HEK293T (cell line): ENCODE measurements around the gene FAM72D.
"Not testable (repeated sequence)": the region's sequence is repeated elsewhere in the genome, so short reads cannot be mapped to it uniquely, and the experiment has no call there.

Experiments
- ARNT ChIP-seq: fragments of 450-650 bp; IDR thresholded peaks from 2 replicates; pipeline ENCODE4 v1.6.1; 2017; ENCODE audit warnings: mild to moderate bottlenecking
- BHLHE40 ChIP-seq: fragments of 450-650 bp; IDR thresholded peaks from 2 replicates; pipeline ENCODE4 v1.6.1; 2016; ENCODE audit warnings: mild to moderate bottlenecking, moderate library complexity, borderline replicate concordance
- CTBP1 ChIP-seq: fragments of 450-650 bp; IDR thresholded peaks from 2 replicates; pipeline ENCODE4 v1.6.1; 2016; ENCODE audit warnings: borderline replicate concordance
- FOXA1 ChIP-seq: fragments of 450-650 bp; IDR thresholded peaks from 2 replicates; pipeline ENCODE4 v1.6.1; 2016; ENCODE audit warnings: mild to moderate bottlenecking
- PKNOX1 ChIP-seq: fragments of 450-650 bp; IDR thresholded peaks from 2 replicates; pipeline ENCODE4 v1.6.1; 2016
- SUZ12 ChIP-seq: fragments of 450-650 bp; IDR thresholded peaks from 2 replicates; pipeline ENCODE4 v1.6.1; 2016; ENCODE audit warnings: mild to moderate bottlenecking
- ZNF384 ChIP-seq: fragments of 450-650 bp; IDR thresholded peaks from 2 replicates; pipeline ENCODE4 v1.6.1; 2016

GRCh38 chr1:145094655-145095211 lies 1.0 kb upstream of the FAM72D start:
- TF ChIP-seq SUZ12, PKNOX1, FOXA1, BHLHE40, ARNT, CTBP1, ZNF384: not testable (repeated sequence)
